Colon (tissue), 2 donors: ENCODE data around the gene ABAT.
"Not testable (repeated sequence)": the region's sequence is repeated elsewhere in the genome, so short reads cannot be mapped to it uniquely, and the experiment has no call there.

Experiments used
- FAIRE-seq: peaks from 2 replicates; lab custom pipeline; 2012; peaks lifted over from hg19 to GRCh38; lab: Jason Lieb, UNC
- donor health status: control.
- donor health status: control.

Gene ABAT

DNA sequence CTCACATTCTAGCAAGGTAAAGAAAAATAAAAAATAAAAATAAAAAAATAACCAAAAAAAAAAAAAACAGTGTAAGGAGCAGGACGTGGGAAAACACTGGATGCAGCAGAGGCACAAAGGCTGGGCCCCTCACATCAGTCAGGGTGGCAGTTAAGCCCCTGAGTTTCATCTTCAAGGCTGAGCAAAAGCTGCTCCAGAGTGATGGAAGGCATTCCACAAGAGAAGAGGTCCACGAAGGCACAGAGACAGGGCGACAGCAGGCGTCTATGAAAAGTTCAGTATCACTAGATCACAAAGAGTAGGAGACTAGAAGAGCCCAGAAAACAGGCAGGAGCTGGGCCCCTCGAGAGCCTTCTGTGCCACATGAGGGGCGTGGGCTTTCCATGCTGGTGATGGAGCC lies 111.0 kb downstream of the ABAT start:
- no peak for FAIRE-seq

DNA sequence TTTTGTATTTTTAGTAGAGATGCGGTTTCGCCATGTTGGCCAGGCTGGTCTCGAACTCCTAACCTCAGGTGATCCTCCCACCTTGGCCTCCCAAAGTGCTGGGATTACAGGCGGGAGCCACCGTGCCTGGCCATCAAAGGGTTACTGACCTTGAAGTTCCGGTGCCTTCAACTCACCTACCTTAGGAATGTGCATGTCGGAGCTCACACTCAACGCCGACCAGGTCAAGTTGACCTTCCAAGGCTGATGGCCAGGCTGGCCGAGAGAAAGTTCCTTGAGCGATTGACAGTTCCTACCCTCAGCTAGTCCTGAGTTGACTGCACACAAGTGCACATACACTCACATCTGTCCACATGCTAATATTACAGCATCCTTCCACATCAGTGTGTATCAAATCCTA lies 111.9 kb downstream of the ABAT start:
- FAIRE-seq: not testable (repeated sequence)

DNA sequence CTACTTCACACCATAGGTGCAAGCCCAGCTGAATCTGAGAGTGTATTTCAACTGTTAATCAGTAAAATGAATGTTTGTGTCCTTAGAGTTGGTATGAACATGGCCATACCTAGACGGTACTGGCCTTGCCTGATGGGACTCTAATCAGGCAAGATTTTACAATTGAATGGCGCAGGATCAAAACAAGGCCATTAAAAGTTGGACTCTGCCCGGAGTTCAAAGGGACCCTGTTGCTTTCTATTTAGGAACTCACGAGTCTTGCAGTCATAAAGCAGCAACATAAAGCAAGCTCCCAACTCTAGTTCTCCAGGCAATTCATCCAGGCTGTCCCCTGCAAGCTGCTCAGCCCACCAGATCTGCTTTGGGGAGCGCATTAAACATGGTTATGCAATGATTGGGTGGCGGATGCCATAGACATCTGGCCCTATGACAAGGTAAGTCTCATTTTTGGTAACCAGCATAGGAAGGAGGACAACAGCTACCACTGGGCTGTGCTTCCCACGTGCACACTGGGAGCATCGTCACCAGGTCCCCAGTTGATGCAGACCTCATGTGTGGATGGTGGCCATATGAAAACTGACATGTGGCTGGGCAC lies 114.3 kb downstream of the ABAT start:
- no peak for FAIRE-seq

DNA sequence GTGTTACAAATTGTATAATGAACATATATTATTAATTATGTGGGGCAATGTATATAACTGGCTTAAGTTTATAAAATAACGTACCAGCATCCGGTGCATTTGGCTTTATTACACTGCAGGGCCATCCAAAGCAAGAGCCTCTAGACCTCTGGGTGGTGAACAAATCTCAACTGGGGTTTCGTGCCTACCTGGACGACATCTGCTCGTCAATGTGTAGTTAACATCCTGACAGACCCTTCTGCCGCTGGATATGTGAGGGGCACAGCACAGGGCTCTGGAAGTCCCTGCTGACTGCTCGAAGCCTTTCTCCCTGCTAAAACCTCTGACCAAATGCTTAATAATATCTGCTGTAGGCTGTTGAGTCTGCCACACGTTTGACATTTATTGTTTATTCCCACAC lies 120.7 kb downstream of the ABAT start:
- no peak for FAIRE-seq

DNA sequence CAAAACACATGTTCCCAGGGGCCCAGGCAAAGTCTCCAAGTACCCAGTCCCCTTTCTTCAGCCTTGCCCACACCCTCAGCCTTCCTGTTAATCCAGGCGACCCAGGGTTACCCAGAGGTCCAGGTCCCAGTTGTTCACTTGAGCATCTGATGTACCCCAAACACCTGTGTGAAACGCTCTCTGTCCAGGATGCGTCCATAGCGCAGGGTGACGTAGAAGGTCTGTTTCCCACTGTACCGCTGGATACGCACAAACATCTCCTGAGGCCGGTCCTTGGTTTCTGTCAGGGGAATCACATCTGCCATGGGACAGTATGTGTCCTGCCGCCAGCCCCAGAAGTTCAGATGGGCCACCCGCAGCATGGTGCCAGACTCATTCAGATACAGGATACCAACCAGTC lies 121.4 kb downstream of the ABAT start:
- no peak for FAIRE-seq

DNA sequence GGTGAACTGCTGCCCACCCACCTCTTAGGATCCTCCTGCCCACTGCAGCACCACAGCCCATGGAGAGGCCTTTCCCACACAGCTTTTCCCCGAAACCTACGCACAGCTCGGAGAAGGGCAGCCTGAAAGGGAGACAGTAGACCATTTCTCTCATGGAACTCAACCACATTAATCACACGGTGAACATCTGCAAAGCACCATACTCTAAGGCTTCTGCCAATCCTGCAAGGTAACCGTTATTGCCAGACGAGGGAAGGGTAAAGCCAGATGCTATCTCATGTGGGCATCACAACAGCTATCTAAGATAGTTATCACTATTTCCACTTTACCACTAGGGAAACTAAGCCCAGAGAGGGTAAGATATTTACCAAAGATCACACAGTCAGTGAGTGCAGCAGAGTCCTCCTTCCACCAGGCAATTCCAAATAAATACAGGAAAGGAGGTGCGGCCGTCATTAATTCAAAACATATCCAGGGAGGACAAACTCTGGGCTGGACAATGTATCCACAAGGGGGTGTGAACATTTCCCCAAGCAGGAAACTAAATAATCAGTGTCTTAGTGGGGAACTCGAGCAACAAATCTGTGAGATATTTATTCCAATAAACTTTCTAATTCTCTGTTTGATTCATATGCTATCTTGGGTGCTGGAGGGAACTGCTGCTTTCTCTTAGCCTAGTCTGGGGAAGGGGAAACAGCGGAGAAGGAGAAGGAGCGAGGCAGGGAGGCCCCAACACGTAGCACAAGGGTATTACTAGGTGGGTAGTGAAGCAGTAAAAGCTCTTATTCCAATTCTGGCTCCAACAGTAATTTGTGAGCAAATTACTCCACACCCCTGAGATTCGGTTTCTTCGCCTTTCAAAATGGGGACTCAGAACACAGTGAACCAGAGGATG lies 122.3 kb downstream of the ABAT start:
- no peak for FAIRE-seq

DNA sequence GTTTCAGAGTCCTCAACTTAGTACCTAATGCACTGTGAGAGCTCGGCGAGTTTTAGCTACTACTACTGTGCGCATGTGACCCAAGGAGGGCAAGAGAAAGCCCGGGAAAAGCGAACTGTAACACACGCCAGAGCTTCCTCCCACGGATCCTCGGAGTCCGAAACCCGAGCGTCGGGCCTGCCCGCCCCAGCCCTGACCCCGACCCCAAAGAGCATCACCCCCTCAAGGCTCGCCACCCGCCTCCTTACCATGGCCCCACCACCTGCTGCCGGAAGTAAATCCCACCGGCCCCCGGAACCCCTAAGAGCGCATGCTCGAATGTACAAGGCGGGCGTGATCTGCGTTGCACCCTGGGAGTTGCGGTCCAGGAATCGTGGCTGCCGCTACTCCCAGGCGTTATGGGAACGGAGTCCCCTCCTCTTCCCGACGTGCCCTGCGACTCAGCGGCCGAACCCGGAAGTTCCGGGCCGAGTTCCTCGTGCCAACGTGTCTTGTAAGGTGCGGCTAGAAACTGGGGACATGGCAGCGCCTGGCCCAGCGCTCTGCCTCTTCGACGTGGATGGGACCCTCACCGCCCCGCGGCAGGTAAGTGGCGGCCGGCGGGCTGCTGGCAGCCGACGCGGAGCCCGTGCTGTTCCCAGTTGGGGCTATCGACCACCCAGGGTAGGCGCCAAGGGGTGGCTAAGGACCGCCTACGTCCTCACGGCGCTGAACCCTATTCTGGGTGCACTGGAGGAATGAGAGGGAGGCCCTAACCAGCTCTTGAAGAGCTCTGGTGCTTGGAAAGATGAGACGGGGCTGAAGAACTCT lies 123.2 kb downstream of the ABAT start, which contains the start of the genes PMM2 and TMEM186:
Gene PMM2 (plus strand): TSS at position 476 of the 810 bp plus-strand sequence. CDS start 44 bp downstream, at position 520.
Gene TMEM186 (minus strand): TSS at position 276 of the 810 bp plus-strand sequence. CDS start 25 bp downstream, at position 251.
- no peak for FAIRE-seq

DNA sequence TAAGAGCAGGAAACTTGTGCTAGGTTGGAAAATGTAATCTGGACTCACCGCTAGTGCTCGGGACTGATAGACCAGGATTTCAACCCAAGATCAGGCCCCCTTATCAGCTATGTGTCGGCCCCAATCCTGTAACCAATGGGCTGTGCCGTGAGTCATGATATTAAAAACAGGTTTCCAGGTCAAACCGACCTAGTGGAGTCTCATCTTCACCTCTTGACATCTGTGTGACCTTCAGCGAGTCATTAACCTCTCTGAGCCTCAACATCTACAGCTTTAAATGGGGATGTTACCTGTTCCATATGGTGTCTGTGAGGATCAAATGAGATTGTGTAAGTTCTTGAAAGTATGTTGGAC lies 123.7 kb downstream of the ABAT start:
- FAIRE-seq: no peak

DNA sequence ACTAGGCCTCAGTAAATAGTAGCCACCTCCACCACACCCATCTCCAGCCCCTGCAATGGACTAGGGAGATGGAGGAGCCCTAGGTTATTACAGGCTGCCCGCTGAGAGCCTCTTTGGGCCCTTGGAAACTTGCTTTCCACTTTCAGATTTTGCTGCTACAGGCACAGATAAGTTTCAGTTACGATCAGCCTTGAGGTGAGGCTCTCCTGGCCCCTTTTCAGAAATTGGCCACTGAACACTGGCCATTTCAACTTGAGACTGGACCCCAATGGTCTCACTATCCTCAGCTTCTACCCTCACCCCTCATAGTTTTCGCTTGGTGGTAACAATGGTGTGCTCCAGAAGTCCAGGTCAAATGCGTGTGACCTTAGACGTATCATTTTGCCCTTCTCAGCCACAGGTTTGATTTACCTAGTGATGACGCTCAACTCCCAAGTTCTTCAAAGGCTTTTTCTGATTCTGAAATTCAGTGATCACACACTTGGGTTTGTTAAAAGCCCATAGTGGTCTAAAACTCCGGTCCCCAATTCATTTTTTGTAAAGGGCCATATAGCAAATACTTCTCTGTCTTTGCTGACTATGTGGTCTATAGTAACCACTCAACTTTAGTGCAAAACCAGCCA lies 124.2 kb downstream of the ABAT start:
- FAIRE-seq: no peak

DNA sequence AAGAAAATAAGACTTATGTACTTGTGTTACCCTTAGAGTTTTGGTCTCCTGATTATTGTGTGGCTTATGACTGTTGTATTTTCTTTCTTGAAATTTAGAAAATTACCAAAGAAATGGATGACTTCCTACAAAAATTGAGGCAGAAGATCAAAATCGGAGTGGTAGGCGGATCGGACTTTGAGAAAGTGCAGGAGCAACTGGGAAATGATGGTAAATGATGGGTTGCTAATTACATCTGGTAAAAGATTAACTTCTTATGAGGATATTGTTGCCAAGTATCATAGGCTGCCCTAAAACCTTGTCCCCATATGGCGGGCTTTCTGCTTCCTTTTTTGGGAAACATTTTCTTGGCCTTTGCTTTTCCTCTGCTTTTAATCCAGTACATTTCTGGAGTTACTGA lies 127.3 kb downstream of the ABAT start:
- no peak for FAIRE-seq

DNA sequence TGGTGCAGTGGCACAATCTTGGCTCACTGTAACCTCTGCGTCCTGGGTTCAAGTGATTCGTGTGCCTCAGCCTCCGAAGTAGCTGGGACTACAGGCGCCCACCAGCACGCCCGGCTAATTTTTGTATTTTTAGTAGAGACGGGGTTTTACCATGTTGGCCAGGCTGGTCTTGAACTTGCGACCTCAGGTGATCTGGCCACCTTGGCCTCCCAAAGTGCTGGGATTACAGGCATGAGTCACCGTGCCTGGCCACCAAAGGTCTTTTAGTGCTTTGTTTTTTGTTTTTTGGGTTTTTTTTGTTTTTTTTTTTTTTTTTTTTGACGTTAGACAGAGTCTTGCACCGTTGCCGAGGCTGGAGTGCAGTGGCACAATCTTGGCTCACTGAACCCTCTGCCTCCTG lies 129.3 kb downstream of the ABAT start:
- not testable (repeated sequence) for FAIRE-seq

DNA sequence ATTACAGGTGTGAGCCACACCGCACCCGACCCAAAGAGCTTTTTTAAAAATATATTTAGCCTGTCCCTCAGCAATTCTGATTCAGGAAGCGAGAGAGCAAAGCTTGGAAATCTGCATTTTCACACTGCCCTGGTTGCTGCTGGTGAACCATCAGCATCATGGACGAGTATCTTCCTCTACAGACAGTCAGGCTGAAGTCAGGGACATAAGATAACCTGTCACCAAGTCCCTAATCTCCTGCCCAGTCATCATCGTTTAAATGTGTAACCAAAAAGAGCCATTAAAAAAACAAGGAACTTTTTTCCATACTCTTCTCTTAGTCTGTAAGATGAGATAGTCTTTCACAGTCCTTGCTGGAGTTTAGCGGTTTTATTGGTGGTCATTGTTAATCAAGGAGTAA lies 129.9 kb downstream of the ABAT start:
- FAIRE-seq: no peak

DNA sequence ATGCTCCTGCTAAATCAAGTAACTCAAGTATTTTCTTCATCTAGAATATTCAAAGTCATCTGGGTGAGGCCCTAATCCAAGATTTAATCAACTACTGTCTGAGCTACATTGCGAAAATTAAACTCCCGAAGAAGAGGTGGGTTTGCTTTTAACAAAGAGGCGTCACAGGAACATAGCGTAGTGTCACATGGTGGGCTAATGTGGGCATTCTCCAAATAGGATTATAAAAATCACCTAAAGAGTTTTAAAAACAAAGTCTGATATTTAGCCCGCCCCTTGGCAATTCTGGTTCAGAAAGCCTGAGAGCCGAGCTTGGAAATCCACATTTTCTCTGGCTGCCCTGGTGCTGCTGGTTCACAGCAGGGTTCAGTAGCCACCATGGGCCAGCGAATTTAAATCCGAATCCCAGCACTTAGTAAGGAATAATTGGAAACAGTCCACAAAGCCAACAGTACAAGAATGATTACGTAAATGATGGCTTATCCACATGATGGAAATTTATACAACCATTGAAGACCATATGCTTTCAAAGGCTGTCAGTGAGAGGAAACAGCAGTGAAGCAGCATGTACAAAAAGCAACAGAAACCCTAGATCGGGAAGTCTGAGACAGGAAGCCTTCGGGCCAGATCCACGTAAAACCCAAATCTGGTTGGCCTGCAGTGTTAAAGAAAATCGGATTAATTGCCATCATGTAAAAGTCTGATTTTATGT lies 132.0 kb downstream of the ABAT start:
- no peak for FAIRE-seq

DNA sequence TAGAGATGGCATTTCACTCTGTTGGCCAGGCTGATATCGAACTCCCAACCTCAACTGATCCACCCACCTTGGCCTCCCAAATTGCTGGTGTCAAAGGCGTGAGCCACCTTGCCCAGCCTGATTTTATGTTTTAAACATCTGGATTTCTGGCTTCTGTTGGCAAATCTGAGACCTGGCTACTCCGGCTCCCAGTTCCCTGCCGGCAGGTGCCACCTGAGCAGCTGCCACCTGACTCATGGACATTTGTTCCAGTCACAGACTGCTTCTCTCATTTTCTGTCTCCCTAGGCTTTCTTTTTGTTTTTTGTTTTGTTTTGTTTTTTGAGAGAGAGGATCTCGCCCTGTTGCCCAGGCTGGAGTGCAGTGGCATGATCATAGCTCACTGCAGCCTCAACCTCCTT lies 132.8 kb downstream of the ABAT start:
- FAIRE-seq: no peak

DNA sequence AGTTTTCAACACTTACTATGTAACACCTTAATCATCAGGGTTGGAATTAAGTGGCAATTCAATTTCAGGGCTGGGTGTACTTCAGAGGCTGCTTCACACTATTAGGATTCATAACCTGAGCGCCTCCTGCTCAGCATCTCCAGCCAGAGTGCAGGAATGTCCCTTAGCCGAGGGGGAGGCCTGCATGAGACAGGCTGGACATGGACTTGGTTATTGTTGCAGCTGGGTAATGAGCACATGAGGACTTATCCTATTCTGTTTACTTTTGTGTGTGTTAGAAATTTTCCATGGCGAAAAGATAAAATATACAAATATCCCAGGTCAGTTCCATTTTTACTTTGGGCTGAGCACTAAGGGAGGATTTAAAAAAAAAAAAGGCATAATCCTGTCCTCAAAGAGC lies 133.6 kb downstream of the ABAT start:
- FAIRE-seq: no peak

DNA sequence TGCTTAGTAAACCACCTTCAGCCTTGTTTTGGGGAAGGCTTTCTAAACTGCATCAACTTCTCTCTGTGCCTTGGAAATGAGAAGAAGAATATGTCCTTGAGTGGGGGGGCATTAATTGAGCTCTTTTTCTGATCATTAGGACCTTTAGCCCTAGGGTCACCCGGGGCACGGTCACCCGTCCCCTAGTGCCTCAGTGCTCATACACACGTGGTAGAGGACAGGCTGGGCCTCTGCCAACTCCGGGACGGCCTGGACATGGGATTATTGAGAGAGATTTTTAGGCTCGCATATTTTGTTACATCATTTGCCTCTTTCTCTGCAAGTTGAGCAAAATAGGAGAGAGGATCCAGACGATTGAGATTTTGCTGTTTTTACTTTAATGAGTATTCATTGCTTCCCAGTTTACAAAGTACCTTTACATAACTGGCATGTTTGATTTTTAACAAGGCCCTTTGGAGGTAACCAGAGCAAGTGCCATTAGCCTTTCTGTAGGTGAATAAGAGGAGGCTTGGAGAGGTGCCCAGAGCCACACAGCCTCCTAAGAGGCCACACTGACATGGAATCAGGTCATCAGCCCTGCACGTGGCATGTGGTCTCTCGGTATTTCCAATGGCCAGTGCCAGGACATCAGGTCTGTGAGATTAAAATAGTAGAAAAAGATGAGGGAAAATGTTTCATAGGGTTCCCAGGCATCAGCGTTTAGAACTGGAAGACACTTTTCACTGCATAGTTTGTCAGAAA lies 134.4 kb downstream of the ABAT start:
- no peak for FAIRE-seq

DNA sequence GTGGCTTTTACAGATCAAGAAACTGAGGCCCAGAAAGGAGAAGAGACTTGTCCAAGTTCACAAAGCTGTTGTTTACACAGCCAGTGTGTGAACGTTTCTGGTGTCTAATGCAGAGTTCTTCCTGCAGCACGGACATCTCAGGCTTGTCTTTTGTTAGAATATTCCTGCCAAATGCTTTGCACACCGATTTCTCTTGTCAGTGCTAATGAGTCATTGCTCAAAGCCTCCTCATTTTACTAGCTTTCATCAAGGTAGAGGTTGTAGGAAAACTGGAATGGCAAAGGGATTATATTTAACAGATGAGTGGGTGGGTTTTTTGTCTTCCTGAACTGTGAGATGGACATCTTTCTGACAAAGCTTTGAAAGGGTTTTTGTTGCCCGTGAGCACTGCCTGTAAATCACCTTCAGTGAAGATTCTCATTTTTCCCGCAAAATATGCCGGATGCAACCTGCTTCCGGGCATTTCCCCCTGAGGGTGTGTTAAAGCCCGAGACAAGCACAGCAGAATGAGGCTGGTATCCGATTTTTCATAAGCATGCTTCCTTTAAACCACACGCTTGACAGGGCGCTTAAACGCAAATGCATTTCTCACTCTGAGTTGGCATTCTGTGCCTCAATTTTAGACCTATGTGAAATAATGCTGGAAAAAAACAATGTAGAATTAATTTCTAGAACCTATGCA lies 137.9 kb downstream of the ABAT start:
- no peak for FAIRE-seq

DNA sequence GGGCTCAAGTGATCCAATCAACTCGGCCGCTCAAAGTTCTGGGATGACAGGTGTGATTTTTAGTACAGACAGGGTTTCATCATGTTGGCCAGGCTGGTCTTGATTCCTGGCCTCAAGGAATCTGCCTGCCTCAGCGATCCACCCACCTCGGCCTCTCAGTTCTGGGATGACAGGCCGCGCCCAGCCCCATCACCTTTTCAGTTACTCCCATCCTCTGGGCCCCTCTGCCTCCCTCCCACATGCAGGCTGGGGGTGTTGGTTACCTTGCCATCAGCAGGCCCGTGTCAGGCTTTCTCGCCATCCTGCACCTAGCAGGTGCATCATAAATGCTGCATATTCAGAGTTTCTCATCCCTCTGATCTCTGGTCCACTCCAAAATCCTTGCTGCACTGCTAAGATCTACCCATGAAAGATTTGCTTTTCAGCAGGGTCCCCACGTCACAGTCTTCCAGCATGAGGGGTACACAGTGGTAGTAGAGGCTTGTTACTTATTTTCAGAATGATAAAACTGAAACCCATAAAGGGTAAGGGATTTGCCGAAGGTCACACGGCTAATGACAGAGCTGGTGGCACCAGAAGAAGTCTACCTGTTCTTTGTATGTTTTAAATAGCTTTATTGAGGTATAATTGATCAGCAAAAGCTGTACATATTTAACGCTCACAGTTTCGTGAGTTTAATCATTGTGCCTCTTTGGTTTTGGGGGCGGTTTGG lies 139.8 kb downstream of the ABAT start:
- no peak for FAIRE-seq

DNA sequence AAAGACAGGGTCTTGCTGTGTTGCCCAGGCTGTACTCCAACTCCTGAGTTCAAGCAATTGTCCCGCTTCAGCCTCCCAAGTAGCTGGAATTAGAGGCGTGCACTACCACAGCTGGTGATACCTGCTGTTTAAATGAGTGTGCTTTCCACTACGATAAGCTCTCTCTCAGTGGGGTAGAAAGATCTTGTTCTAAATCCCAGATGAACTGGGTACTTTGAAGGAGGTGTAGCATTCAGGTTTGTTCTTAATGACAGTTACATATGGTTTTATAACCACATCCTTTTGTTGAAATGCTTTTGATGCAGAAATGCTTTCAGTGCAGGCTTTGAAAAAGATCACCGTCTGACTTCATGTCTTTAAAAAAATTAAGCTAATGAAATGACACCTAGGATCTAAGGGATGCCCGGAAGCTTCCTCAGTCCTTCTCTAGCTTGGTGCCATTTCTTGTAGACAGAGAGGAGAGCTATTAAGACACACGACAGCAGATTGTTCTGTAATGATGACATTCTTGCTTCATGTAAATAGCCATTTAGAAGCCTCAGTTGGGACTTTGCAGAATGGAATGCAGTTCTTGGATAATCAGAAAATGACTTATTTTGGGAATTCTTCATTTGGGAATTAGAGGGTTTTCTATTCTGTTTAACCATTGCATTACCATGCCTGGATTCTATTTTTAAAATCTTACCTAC lies 142.7 kb downstream of the ABAT start:
- no peak for FAIRE-seq
